Measurements from ENCODE around the gene DNAH17.

GRCh38 chr17:78623541-78623940 is 46.3 kb upstream of the DNAH17 start:
- TF ChIP-seq CTCF (tag by site-specific recombination; IDR thresholded peaks at IDR 0.05) (no peak), BCL11A (tag by site-specific recombination; IDR thresholded peaks at IDR 0.05; ENCODE audit: low read depth) (no peak)

Data from HEK293 (cell line).